C4-2B (cell line): Measurements from ENCODE around the gene NOP53.
A peak's percentile ranks its signal among the peaks of the same experiment; 100 is the strongest.

Experiments
- H3K27ac ChIP-seq: fragments of 450-650 bp; 2 replicates; pipeline ENCODE4 v1.5.1; 2017
- ZFX ChIP-seq: fragments of 450-650 bp; IDR thresholded peaks from 2 replicates; pipeline ENCODE4 v1.6.1; 2017
- TF ChIP-seq, protein P1 (sequence below): fragments of 450-650 bp; conservative IDR thresholded peaks from 2 replicates; pipeline ENCODE4 v1.5.1; 2017; ENCODE audit warnings: mild to moderate bottlenecking

Gene NOP53

DNA sequence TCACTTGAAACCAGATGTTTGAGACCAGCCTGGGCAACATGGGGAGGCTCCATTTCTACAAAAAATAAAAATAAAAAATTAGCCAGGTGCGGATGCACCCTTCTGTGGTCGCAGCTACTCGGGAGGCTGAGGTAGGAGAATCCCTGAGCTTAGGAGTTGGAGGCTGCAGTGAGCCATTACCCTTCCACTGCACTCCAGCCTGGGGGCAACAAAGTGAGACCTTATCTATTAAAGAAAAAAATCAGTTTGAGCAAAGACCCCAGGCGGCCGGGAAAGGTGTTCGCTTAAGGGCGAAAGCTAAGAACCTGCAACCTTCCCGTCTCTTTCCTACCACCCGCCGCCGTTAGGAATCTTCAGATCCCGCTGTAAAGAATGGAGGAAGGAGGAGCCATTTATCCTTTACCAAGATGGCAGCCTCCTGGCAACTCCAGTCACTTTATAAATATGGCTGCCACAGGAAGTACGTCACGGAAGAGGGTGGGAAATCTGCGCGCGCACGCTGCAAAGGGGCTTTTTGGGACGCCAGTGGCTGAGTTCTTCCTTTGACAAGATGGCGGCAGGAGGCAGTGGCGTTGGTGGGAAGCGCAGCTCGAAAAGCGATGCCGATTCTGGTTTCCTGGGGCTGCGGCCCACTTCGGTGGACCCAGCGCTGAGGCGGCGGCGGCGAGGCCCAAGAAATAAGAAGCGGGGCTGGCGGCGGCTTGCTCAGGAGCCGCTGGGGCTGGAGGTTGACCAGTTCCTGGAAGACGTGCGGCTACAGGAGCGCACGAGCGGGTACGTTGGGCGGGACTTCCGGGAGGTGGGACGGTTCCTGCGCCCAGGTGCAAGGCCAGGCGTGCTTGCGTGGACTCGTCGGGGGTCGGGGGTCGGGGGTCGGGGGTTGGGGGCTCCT lies at the start of gene NOP53:
NOP53 (plus strand) TSS at position 537 of the 892 bp plus-strand sequence; CDS start at position 551, 14 bp downstream.
- no peak for TF ChIP-seq ZFX
- TF ChIP-seq, protein P1, sequence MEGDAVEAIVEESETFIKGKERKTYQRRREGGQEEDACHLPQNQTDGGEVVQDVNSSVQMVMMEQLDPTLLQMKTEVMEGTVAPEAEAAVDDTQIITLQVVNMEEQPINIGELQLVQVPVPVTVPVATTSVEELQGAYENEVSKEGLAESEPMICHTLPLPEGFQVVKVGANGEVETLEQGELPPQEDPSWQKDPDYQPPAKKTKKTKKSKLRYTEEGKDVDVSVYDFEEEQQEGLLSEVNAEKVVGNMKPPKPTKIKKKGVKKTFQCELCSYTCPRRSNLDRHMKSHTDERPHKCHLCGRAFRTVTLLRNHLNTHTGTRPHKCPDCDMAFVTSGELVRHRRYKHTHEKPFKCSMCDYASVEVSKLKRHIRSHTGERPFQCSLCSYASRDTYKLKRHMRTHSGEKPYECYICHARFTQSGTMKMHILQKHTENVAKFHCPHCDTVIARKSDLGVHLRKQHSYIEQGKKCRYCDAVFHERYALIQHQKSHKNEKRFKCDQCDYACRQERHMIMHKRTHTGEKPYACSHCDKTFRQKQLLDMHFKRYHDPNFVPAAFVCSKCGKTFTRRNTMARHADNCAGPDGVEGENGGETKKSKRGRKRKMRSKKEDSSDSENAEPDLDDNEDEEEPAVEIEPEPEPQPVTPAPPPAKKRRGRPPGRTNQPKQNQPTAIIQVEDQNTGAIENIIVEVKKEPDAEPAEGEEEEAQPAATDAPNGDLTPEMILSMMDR: no peak
- H3K27ac ChIP-seq: peak within 1 kb of the TSS; percentile 88

DNA sequence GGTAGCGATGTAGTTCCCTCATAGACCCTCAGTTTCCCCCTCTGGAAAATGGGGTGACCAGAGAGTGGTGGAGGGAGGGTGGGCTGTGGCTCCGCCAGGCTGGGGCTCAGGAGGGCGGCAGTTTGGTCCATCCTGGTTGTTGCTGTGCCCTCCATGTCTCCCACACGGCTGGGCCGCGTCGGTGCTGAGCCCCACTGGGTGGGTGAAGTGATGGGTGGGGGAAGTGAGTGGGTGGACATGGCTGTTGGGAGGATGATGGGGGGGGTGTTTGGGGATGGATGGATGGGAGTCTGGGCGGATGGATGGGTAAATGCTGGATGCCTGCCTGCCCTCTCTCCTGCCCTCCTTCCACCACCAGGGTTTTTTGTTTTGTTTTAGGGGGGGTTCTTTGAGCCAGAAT lies 48.7 kb upstream of the NOP53 start:
- TF ChIP-seq ZFX: no peak
- TF ChIP-seq, protein P1: no peak
- no peak overlapping the region for H3K27ac ChIP-seq

DNA sequence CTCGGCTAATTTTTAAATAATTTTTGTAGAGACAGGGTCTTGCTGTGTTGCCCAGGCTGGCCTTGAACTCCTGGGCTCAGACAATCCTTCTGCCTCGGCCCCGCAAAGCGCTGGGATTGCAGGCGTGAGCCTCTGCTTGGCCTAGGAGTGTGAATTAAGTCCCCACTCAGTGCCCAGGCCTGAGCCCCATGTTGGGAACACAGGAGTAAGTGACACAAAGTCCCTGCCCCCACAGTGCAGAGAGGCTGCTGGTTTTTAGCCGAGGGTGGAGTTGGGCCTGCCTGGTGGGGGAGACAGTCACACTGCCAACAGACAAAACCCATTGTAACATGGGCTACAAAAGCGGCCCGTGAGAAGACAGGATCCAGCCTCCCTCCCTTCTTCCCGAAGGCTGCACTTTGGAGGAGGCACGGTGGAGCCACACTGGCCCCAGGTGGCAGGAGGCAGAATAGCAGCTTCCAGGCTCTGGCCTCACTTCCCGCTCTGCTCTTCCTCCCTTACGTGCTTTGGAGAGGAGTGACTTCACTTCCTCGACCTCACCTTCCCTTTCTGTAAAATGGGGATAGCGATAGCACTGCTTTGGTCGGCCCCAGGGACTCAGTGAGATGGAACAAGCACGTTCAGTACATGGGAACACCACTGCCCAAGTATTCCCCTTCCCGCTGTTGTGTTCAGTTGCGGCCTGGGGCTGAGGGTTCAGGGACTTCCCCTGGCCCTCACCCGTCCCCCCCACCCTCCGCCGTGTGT lies 47.3 kb upstream of the NOP53 start:
- peak overlapping the region; percentile 27 for H3K27ac ChIP-seq
- TF ChIP-seq, protein P1: peak; percentile 82
- no peak for TF ChIP-seq ZFX

DNA sequence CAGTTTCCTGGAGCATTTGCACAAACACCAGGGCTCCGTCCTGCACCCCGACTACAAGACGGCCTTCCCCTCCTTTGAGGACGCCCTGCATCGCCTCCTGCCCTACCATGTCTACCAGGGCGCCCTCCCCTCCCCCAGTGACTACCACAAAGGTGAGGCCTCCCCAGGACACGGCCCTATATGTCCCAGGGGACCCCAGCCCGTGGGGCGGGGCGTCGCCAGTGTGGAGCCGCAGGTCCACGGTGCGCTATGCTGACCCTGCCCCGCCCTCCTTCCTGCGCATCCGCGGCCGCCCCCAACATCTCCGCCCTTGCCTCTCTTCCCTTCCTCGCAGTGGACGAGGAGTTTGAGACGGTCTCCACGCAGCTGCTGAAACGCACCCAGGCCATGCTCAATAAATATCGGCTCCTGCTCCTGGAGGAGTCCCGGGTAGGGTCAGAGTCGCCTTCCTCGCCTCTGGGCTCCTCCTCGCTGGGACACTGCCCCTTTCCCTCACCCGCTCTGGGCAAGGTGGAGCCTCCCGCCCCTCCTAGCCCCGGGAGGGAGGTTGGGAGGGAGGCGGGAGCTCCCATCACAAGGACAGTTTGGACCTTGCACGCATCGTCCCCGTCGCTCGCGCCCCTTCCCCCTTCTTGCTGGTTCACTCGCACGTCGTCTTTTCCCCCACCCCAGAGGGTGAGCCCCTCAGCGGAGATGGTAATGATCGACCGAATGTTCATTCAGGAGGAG lies 46.6 kb upstream of the NOP53 start:
- TF ChIP-seq ZFX: no peak
- TF ChIP-seq, protein P1: no peak
- H3K27ac ChIP-seq: no peak overlapping the region

DNA sequence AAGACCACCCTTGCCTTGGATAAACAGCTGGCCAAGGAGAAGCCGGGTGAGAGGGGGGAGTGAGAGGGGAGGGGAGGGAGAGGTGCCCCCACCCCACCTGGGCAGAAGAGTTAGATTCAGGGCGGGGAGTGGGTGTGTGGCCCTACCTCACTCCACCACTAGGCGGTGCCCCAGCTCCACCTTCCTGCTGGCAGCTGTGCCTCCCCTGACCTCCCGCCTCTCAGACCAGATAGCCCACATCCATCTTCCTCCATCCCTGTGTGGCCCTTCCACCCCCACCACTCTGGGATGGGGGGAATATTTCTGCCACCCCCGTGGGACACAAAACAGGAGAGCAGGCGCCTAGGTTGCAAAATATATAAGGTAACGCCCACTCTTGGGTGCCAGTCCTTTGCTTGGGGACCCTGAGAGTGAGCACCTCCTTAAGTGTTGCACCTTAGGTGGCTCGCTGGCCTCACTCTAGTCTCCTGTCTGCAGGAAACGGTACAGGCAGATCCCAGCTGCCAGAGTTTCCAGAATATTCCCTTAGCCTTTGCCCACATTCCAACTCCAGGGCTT lies 45.9 kb upstream of the NOP53 start:
- no peak overlapping the region for H3K27ac ChIP-seq
- no peak for TF ChIP-seq ZFX
- TF ChIP-seq, protein P1: peak; percentile 76

DNA sequence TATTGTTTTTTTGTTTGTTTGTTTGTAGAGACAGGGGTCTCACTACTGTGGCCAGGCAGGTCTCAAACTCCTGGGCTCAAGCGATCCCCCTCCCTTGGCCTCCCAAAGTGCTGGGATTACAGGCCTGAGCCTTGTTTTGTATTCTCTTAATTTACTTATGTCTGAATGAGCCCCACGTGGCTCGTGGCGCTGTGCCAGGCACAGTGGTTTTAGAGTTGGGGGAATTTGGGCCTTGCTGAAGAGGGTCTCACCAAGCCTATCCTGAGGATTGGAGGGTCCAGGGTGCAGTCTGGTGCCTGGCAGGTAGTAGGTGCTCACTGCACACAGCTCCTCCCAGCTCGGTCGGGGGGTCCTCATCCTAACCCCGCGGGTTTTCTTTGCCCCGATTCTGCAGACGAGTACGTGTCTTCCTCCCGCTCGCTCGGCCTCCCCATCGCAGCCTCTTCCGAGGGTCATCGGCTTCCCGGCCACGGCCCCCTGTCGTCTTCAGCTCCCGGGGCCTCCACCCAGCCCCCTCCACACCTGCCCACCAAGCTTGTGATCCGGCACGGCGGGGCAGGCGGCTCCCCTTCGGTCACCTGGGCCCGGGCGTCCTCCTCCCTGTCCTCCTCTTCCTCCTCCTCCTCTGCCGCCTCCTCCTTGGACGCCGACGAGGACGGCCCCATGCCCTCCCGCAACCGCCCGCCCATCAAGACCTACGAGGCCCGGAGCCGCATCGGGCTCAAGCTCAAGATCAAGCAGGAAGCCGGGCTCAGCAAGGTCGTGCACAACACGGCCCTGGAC lies 44.2 kb upstream of the NOP53 start:
- no peak overlapping the region for H3K27ac ChIP-seq
- TF ChIP-seq, protein P1: no peak
- no peak for TF ChIP-seq ZFX
